Heart left ventricle (tissue), 13 donors: ENCODE results near the gene MCC.

ENCODE experiments used
- CTCF ChIP-seq, 12 donors: fragments of 200-600 bp; sonication (generic) in 4 of 12; IDR thresholded peaks; one replicate each; pipeline versions ENCODE4 v1.5.0 to v1.8.0; 2018 to 2022; ENCODE audit warnings: antibody characterized with exemption in 12 of 12, mild to moderate bottlenecking in 5 of 12
- POLR2A ChIP-seq, 2 donors: fragments of 450-650 bp; IDR thresholded peaks; one replicate each; pipeline ENCODE4 v1.6.1; 2017; ENCODE audit warnings: antibody characterized with exemption in 2 of 2, mild to moderate bottlenecking in 2 of 2, moderate library complexity in 2 of 2
- donor health status: ischemic (EF 13 %, LVEDD 7.1; RV severe dilation, severe dysfunction).
- donor health status: DM: no; HTN: yes; CAD: no.
- donor health status: DM: no; HTN: no; CAD: no.
- donor health status: ischemic (EF 25% LVEDD 6.9; RV normal size, moderate dysfunction).
- donor health status: ischemic (EF 25% LVEDD 5.7; RV mildly dilated, moderate dysfunction).
- donor health status: ischemic (EF 35%, LVEDD 5.7; RV mildly dilated, moderate dysfunction).
- donor health status: nonischemic (EF 11% LVEDD 7.7; RV severe dilation, severe dysfunction).
- donor health status: DM: yes; HTN: yes; CAD: no.
- donor health status: PGD.
- donor health status: ischemic (EF 29% LVEDD 5.4; RV normal size, mild dysfunction).
- donor health status: nonischemic (EF 23%, LVEDD 6.1; RV moderate dilation, normal function).

GRCh38 chr5:113095831-113096230 is 392.4 kb downstream of the MCC start:
- TF ChIP-seq CTCF (IDR thresholded peaks at IDR 0.05) (no peak), POLR2A (IDR thresholded peaks at IDR 0.05) (no peak)
